WI38 (cell line): ENCODE data around the gene SLC45A1.

Experiments
- H3K4me3 ChIP-seq: 2 replicates; pipeline ENCODE4 v1.5.1; 2011; ENCODE audit warnings: low read depth, mild to moderate bottlenecking, control low read depth, low read length
- TF ChIP-seq, protein P1 (sequence below): IDR thresholded peaks from 2 replicates; pipeline ENCODE4 v1.5.1; 2012; ENCODE audit warnings: low read depth, mild to moderate bottlenecking, control low read depth, low read length

The SLC45A1 gene

DNA sequence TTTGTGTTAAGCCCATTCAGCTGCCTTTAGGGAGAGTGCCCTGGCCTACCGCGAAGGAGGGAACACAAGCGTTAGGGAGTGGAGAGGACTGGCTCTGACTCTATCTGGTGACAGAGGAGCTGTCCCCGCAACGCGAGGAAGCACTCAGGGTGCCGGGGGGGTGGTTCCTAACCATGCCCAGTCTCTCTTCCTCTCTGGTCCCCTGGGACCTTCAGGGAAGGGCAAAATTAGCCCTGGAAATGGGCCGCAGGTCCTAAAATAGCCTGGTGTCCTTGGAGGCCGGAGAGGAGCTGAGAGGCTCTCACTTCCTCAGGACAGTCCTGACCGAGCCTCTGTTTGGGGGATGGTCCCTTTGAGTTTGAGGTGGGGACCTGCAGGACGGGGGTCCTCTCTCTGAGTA lies 5.8 kb downstream of the SLC45A1 start:
- no peak overlapping the region for H3K4me3 ChIP-seq
- TF ChIP-seq, protein P1, sequence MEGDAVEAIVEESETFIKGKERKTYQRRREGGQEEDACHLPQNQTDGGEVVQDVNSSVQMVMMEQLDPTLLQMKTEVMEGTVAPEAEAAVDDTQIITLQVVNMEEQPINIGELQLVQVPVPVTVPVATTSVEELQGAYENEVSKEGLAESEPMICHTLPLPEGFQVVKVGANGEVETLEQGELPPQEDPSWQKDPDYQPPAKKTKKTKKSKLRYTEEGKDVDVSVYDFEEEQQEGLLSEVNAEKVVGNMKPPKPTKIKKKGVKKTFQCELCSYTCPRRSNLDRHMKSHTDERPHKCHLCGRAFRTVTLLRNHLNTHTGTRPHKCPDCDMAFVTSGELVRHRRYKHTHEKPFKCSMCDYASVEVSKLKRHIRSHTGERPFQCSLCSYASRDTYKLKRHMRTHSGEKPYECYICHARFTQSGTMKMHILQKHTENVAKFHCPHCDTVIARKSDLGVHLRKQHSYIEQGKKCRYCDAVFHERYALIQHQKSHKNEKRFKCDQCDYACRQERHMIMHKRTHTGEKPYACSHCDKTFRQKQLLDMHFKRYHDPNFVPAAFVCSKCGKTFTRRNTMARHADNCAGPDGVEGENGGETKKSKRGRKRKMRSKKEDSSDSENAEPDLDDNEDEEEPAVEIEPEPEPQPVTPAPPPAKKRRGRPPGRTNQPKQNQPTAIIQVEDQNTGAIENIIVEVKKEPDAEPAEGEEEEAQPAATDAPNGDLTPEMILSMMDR = no peak

DNA sequence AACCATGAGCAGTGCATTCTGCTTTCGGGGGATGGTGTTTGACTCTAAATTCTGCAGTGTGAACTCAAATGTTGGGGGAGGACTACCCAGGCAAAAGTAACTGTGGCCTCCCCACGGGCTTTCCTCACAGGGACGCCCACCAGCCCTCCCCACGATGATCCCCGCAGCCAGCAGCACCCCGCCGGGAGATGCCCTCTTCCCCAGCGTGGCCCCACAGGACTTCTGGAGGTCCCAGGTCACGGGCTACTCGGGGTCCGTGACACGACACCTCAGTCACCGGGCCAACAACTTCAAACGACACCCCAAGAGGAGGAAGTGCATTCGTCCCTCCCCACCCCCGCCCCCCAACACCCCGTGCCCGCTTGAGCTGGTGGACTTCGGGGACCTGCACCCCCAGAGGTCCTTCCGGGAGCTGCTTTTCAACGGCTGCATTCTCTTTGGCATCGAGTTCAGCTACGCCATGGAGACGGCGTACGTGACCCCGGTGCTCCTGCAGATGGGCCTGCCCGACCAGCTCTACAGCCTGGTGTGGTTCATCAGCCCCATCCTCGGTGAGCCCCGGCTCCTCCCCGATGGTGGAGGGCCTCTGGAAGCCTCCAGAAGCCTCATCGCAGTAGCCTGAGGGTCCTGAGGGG lies 6.4 kb downstream of the SLC45A1 start:
- TF ChIP-seq, protein P1 = no peak
- no peak overlapping the region for H3K4me3 ChIP-seq

DNA sequence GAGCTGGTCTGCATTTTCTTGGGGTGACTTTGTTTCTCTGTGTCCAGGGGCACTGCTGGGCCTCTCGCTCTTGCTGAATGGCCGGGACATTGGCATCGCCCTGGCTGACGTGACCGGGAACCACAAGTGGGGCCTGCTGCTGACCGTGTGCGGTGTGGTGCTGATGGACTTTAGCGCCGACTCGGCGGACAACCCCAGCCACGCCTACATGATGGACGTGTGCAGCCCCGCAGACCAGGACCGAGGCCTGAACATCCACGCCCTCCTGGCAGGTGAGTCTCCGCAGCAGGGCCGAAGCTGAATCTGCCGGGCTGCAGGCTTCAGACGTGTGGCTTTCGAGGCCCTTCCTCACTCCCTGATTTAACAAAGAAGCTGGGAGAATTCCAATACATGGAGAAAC lies 7.9 kb downstream of the SLC45A1 start:
- TF ChIP-seq, protein P1 = no peak
- no peak overlapping the region for H3K4me3 ChIP-seq

DNA sequence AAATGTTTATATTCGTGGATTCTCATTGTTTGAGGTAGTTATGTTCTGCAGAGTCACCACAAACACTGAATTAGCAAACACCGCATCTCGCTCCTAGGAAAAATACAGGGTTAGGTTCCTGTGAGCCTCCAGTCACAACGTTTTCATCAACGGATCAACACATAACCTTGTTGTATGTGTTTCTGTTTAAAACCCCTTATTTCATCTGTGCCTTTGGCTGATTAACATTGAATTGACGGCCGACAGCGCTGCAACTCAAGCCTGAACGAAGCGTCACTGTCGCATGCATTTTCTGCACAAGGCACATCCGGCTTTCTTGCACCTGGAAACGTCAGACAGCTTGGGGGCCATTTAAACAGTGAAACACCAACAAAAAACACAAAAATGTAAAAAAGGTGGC lies 8.4 kb downstream of the SLC45A1 start:
- no peak overlapping the region for H3K4me3 ChIP-seq
- TF ChIP-seq, protein P1 = no peak

DNA sequence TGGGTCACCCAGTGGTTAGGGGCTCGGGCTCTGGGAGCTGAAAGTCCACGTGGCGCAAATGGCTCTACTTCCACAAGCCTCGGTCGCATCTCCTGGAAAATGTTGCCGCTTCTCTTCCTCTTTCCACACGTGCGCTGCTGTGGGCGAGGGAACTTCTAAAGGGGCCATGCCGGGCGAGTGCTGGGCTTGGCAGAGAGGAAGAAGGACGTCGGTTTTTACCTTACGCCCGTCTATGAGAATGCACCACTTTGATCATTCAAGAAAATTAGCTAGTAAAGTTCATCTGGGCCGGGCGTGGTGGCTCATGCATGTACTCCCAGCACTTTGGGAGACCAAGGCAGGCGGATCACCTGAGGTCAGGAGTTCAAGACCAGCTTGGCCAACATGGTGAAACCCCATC lies 10.4 kb downstream of the SLC45A1 start:
- TF ChIP-seq, protein P1 = no peak
- no peak overlapping the region for H3K4me3 ChIP-seq

DNA sequence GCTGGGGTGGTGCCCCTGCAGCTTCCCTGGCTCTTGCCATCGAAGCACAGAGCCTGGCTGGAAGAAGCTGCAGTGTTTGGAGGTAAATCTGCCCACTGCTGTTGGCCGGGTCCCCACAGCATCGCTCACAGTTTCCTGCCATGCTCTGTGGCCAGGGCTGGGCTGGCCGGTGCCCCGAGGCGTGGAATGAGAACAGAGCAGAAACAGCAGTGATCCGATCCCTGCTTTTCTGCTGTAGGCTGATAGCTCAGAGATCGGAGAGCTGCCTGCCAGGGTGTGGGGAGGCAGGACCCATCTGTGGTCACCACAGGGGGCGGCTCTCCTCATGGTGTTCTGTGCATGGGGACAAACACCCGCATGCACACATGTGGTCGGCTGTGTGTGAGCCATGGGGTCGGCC lies 11.5 kb downstream of the SLC45A1 start:
- no peak overlapping the region for H3K4me3 ChIP-seq
- TF ChIP-seq, protein P1 = no peak

DNA sequence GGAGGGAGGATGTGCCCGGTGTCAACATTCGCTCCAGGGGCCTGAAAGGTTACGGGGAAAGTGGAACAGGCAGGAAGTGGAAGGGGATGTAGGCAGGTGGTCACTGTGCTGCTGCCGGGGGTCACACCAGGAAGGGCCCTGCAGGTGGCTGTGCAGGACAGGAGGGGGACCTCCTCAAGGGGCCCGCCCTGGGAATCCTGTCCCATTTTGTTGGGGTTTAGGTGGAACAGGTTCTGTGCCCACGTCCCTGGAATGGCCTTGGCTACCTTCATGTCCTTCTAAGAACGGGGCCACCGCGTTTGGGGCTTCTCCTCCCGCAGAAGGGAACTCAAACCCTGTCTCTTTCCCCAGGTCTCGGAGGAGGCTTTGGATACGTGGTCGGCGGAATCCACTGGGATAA lies 11.9 kb downstream of the SLC45A1 start:
- TF ChIP-seq, protein P1 = no peak
- H3K4me3 ChIP-seq = no peak overlapping the region
